ENCODE measurements around the gene AMDHD2. TPM values are rescaled to one million over a fixed set of nuclear protein-coding genes. Genes with fewer than 3 reads are reported as not detected.

AMDHD2 gene
- total and polyA plus RNA-seq, 2 of the 13 experiments (the other 11 are each of a cell fraction or from before 2014, with no cell fraction given): 33.5 to 39.1 TPM

DNA sequence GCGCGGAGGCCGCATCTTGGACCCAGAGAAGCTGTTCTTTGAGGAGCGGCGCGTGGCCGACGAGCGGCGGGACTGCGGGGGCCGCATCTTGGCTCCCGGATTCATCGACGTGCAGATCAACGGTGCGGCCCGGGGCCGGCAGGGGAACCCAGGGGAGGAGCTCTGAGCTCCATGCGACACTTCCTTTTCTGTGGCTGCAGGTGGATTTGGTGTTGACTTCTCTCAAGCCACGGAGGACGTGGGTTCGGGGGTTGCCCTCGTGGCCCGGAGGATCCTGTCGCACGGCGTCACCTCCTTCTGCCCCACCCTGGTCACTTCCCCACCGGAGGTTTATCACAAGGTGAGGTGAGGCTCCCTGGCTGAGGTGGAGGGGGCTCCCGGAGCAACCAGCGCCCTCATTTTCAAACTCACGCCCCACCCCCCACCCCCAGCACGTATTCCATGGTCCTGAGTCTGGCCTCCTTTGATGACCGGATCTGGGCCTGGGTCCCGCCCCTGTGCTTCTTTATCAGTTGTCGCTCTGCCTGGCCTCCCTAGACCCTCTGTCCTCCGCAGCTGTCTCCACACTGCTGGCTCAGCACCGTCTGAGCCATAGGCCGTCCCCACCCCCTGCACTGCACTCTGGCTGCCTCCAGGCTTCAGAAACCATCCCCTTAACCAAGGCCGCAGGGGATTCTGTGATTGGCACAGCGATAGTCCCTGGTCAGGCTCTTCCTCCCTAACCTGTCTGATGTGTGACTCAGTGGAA, 787 bp downstream of the AMDHD2 start (continued):
- TF ChIP-seq, protein P1, sequence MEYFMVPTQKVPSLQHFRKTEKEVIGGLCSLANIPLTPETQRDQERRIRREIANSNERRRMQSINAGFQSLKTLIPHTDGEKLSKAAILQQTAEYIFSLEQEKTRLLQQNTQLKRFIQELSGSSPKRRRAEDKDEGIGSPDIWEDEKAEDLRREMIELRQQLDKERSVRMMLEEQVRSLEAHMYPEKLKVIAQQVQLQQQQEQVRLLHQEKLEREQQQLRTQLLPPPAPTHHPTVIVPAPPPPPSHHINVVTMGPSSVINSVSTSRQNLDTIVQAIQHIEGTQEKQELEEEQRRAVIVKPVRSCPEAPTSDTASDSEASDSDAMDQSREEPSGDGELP (IDR thresholded peaks at IDR 0.05; ENCODE audit: borderline replicate concordance, low read depth): peak; percentile 52; the same call in 1 of the 2 replicates
- TF ChIP-seq ZNF589 (CRISPR knock-in tag; conservative IDR thresholded peaks at IDR 0.05): no peak
- TF ChIP-seq, protein P2, sequence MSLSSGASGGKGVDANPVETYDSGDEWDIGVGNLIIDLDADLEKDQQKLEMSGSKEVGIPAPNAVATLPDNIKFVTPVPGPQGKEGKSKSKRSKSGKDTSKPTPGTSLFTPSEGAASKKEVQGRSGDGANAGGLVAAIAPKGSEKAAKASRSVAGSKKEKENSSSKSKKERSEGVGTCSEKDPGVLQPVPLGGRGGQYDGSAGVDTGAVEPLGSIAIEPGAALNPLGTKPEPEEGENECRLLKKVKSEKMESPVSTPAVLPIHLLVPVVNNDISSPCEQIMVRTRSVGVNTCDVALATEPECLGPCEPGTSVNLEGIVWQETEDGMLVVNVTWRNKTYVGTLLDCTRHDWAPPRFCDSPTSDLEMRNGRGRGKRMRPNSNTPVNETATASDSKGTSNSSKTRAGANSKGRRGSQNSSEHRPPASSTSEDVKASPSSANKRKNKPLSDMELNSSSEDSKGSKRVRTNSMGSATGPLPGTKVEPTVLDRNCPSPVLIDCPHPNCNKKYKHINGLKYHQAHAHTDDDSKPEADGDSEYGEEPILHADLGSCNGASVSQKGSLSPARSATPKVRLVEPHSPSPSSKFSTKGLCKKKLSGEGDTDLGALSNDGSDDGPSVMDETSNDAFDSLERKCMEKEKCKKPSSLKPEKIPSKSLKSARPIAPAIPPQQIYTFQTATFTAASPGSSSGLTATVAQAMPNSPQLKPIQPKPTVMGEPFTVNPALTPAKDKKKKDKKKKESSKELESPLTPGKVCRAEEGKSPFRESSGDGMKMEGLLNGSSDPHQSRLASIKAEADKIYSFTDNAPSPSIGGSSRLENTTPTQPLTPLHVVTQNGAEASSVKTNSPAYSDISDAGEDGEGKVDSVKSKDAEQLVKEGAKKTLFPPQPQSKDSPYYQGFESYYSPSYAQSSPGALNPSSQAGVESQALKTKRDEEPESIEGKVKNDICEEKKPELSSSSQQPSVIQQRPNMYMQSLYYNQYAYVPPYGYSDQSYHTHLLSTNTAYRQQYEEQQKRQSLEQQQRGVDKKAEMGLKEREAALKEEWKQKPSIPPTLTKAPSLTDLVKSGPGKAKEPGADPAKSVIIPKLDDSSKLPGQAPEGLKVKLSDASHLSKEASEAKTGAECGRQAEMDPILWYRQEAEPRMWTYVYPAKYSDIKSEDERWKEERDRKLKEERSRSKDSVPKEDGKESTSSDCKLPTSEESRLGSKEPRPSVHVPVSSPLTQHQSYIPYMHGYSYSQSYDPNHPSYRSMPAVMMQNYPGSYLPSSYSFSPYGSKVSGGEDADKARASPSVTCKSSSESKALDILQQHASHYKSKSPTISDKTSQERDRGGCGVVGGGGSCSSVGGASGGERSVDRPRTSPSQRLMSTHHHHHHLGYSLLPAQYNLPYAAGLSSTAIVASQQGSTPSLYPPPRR (CRISPR knock-in tag; IDR thresholded peaks at IDR 0.05; ENCODE audit: borderline replicate concordance): 0 out of 2 replicates have a peak, but pooled peaks have one; percentile 20
- peak; percentile 66; the same call in 1 of the 2 replicates for TF ChIP-seq RBFOX2 (IDR thresholded peaks at IDR 0.05; ENCODE audit: low read depth, low read length)
- TF ChIP-seq, protein P3, sequence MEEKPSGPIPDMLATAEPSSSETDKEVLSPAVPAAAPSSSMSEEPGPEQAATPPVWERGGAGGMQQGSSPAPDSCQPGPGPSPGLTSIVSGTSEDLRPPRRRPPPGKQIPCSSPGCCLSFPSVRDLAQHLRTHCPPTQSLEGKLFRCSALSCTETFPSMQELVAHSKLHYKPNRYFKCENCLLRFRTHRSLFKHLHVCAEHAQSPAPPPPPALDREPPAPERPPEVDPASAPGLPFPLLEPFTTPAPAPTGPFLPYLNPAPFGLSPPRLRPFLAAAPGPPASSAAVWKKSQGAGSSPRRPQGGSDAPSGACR (CRISPR knock-in tag; IDR thresholded peaks at IDR 0.05): no peak
- 0 out of 2 replicates have a peak, but pooled peaks have one; percentile 7 for TF ChIP-seq SAFB2 (CRISPR knock-in tag; IDR thresholded peaks at IDR 0.05; ENCODE audit: borderline replicate concordance, low read depth)
- TF ChIP-seq ZNF280D (CRISPR knock-in tag; IDR thresholded peaks at IDR 0.05): no peak
- TF ChIP-seq CCAR2 (optimal IDR thresholded peaks at IDR 0.05; ENCODE audit: low read depth, low read length): no peak
- no peak for TF ChIP-seq BRF2 (CRISPR knock-in tag; IDR thresholded peaks at IDR 0.05)
- peak; percentile 40; the same call in 1 of the 2 replicates for TF ChIP-seq DRAP1 (CRISPR knock-in tag; IDR thresholded peaks at IDR 0.05)
- TF ChIP-seq HHEX (CRISPR knock-in tag; IDR thresholded peaks at IDR 0.05): no peak
- TF ChIP-seq TBX2 (CRISPR knock-in tag; IDR thresholded peaks at IDR 0.05; ENCODE audit: borderline replicate concordance): peak; percentile 50; the same call in 1 of the 2 replicates
- TF ChIP-seq HDAC6 (IDR thresholded peaks at IDR 0.05; ENCODE audit: low read depth, low read length): no peak
- TF ChIP-seq HOXA3 (CRISPR knock-in tag; IDR thresholded peaks at IDR 0.05): no peak
- no peak for TF ChIP-seq GLI4 (CRISPR knock-in tag; IDR thresholded peaks at IDR 0.05; ENCODE audit: borderline replicate concordance)
